Upper lobe of right lung (tissue), 1 donor: ENCODE measurements around the gene PEX11G. TPM values are rescaled to one million over a fixed set of nuclear protein-coding genes. Genes with fewer than 3 reads are reported as not detected.

ENCODE experiments used
- ATAC-seq: fragments of 200-7000 bp; cut with Tn5 transposase; one replicate; pipeline ENCODE4 v1.9.1; 2020; ENCODE audit warnings: mild to moderate bottlenecking, moderate library complexity
- DNase-seq: peaks from one replicate; pipeline ENCODE4 v3.0.0-alpha.2; 2020
- H3K27ac ChIP-seq: fragments of 200-600 bp; one replicate; pipeline ENCODE4 v1.8.0; 2022
- H3K27me3 ChIP-seq: fragments of 200-600 bp; one replicate; pipeline ENCODE4 v1.8.0; 2022; ENCODE audit warnings: mild to moderate bottlenecking
- H3K36me3 ChIP-seq: fragments of 200-600 bp; one replicate; pipeline ENCODE4 v1.8.0; 2022
- H3K4me1 ChIP-seq: fragments of 200-600 bp; one replicate; pipeline ENCODE4 v1.8.0; 2022
- H3K4me3 ChIP-seq: fragments of 200-600 bp; one replicate; pipeline ENCODE4 v1.8.0; 2022; ENCODE audit warnings: mild to moderate bottlenecking
- H3K9me3 ChIP-seq: fragments of 200-600 bp; one replicate; pipeline ENCODE4 v1.8.0; 2022
- intact Hi-C: fragments of 100-400 bp; cut with DNase I; formaldehyde crosslinking; loops from one replicate; pipeline ENCODE4 v1.11.0; 2022
- total RNA-seq: library from RNA; stranded (reverse); fragmentation: NEBNext Ultra II Directional; extraction: Animal tissue kit (Norgen Biotek cat#: 25700); gene quantifications from one replicate; pipeline ENCODE4 v1.2.1, GENCODE V29; 2021
- TF ChIP-seq, protein P1 (sequence below): fragments of 200-600 bp; IDR thresholded peaks from one replicate; pipeline ENCODE4 v1.8.0; 2022; ENCODE audit warnings: antibody characterized with exemption
- donor health status: DM: no; HTN: yes; CAD: no; lungs with severe emphysema.

PEX11G gene
- total RNA-seq, 1 donor from 2014 or later, result 3.6 TPM

DNA sequence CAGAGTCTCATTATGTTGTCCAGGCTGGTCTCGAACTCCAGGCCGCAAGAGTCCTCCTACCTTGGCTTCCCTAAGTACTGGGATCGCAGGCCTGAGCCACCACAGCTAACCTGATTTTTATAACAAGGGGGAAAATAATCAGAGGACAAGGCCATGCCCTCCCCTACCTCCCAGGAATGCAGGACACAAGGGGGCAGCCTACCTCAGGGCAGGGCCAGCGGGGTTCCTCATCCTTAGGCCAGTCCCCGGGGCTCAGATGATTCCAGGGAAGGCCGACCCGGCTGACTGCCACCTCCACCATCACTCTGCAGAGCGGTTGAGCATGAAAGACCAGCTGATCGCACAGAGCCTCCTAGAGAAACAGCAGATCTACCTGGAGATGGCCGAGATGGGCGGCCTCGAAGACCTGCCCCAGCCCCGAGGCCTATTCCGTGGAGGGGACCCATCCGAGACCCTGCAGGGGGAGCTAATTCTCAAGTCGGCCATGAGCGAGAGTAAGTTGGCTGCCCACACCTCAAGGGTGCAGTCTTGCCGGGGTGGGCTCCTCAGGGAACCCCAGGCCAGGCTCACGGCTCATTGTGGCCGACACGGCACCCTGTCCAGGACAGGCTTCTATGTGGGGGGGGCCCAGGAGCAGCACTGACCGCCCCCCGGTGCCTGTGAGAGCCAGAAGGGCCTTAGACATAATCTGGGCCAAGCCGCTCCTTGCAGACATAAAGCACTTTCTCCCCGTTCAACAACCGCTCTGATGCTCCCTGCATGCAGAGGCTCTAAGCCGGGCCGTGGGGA lies 26.8 kb downstream of the PEX11G start:
- TF ChIP-seq, protein P1, sequence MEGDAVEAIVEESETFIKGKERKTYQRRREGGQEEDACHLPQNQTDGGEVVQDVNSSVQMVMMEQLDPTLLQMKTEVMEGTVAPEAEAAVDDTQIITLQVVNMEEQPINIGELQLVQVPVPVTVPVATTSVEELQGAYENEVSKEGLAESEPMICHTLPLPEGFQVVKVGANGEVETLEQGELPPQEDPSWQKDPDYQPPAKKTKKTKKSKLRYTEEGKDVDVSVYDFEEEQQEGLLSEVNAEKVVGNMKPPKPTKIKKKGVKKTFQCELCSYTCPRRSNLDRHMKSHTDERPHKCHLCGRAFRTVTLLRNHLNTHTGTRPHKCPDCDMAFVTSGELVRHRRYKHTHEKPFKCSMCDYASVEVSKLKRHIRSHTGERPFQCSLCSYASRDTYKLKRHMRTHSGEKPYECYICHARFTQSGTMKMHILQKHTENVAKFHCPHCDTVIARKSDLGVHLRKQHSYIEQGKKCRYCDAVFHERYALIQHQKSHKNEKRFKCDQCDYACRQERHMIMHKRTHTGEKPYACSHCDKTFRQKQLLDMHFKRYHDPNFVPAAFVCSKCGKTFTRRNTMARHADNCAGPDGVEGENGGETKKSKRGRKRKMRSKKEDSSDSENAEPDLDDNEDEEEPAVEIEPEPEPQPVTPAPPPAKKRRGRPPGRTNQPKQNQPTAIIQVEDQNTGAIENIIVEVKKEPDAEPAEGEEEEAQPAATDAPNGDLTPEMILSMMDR, result peak; percentile 14
- Histone ChIP-seq H3K4me3 (no peak overlapping the region), H3K9me3 (no peaks in the 10 kb centered on the region), H3K36me3 (peaks cover 86% of the 10 kb centered on the region), H3K4me1 (no peaks in the 10 kb centered on the region), H3K27me3 (no peaks in the 10 kb centered on the region), H3K27ac (no peak overlapping the region)
- no peak for DNase-seq
- intact Hi-C loops, result no loop called here
- ATAC-seq, result peak; percentile 43

DNA sequence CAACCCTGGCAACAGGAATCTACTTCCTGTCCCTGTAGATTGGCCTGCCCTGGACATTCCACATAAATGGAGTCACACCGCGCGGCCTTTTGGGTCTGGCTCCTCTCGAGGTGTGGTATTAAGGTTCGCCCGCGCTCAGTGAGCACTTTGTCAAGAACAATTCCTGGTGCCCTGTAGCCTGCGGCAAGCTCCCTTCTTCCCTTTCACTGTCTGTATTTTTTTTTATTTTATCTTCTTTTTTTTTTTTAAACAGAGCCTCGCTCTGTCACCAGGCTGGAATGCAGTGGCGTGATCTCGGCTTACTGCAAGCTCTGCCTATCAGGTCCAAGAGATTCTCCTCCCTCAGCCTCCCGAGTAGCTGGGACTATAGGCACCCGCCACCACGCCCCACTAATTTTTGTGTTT lies 28.3 kb downstream of the PEX11G start:
- Histone ChIP-seq H3K27me3 (no peaks in the 10 kb centered on the region), H3K27ac (no peak overlapping the region), H3K4me3 (no peak overlapping the region), H3K9me3 (no peaks in the 10 kb centered on the region), H3K36me3 (peaks cover 86% of the 10 kb centered on the region), H3K4me1 (no peaks in the 10 kb centered on the region)
- intact Hi-C loops, result no loop called here
- ATAC-seq (no peak), DNase-seq (no peak)
- TF ChIP-seq, protein P1, result no peak

DNA sequence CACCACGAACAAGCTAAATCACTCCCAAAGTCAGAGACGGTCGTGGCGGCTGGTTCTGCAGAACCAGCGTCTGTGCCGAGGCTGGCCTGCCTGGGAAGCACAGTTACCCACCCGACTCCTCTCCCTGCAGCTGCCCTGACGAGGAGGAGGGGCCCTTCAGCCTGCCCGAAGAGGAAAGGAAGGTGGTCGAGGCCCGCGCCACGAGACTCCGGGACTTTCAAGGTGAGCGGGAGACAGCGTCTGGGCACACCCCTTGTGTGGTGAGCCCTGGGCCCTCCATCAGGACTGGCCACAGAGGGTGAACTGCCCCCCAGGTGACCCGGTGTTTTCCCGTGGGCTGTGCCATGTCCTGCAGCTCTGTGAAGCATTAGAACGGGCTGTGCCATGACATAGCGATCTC lies 29.1 kb downstream of the PEX11G start:
- DNase-seq, result no peak
- intact Hi-C loops, result no loop called here

DNA sequence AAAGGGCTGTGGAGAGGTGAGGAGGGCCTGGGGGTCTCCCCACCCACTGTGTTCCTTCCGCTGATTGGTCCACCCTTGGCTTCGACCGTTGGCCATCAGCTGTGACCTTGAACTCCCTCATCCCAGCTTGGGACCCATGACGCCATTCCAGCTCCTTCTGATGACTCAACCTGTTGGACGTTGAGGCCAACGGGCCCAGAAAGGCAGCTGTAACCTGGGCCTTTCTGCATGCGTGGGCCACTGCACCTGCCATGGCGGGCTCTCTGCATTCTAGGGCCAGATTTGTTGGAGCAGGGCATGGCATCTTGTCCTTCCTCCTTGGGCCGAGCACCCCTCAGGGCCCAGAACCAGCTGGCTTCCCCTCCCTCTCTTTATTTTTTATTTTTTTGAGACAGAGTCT lies 30.2 kb downstream of the PEX11G start:
- DNase-seq, result no peak
- intact Hi-C loops, result no loop called here

More for the DNA sequence above, 29.1 kb downstream of the PEX11G start:
- Histone ChIP-seq H3K4me1 (no peaks in the 10 kb centered on the region), H3K27ac (no peak overlapping the region), H3K36me3 (peaks cover 82% of the 10 kb centered on the region), H3K9me3 (no peaks in the 10 kb centered on the region), H3K4me3 (no peak overlapping the region), H3K27me3 (no peaks in the 10 kb centered on the region)
- TF ChIP-seq, protein P1, result no peak
- peak; percentile 8 for ATAC-seq

DNA sequence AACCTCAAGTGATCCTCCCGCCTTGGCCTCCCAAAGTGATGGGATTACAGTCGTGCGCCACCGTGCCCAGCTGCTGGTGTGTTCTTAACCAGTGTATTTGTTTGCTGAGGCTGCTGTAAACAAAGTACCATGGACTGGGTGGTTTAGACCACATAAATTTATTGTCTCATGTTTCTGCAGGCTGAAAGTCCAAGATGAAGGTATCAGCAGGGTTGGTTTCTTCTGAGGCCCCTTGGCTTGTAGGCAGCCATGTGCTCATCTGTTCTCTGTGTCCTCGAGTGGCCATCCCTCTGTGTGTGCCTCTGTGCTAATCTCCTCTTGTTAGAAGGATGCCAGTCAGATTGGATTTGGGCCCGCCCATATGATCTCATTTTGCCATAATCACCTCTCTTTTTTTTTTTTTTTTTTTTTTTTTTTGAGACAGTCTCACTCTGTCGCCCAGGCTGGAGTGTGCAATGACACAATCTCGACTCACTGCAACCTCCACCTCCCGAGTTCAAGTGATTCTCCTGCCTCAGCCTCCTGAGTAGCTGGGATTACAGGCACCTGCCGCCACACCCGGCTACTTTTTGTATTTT lies 31.8 kb downstream of the PEX11G start:
- Histone ChIP-seq H3K27me3 (no peaks in the 10 kb centered on the region), H3K4me3 (no peak overlapping the region), H3K4me1 (no peaks in the 10 kb centered on the region), H3K9me3 (no peaks in the 10 kb centered on the region), H3K27ac (no peak overlapping the region), H3K36me3 (peaks cover 75% of the 10 kb centered on the region)
- intact Hi-C loops, result no loop called here
- ATAC-seq, result no peak
- TF ChIP-seq, protein P1, result no peak
- no peak for DNase-seq

More for the DNA sequence above, 30.2 kb downstream of the PEX11G start:
- H3K27me3 ChIP-seq, result no peaks in the 10 kb centered on the region
- TF ChIP-seq, protein P1, result no peak
- H3K27ac ChIP-seq, result no peak overlapping the region
- no peaks in the 10 kb centered on the region for H3K9me3 ChIP-seq
- no peaks in the 10 kb centered on the region for H3K4me1 ChIP-seq
- peaks cover 82% of the 10 kb centered on the region for H3K36me3 ChIP-seq
- no peak for ATAC-seq
- no peak overlapping the region for H3K4me3 ChIP-seq
